Right cardiac atrium (tissue), 5 donors: Measurements from ENCODE around the gene VPS35L. TPM values are rescaled to one million over a fixed set of nuclear protein-coding genes. Genes with fewer than 3 reads are reported as not detected.

Source experiments
- ATAC-seq, 2 donors: fragments of 200-7000 bp; cut with Tn5 transposase; one replicate each; pipeline versions ENCODE4 v1.8.0 to v1.9.1; 2020; ENCODE audit warnings: moderate library complexity in 2 of 2, mild to moderate bottlenecking in 1 of 2
- DNase-seq, 3 donors: peaks; one replicate each; pipeline ENCODE4 v3.0.0-alpha.2; 2020
- H3K27ac ChIP-seq: one replicate; pipeline ENCODE4 v1.5.1; 2013; ENCODE audit warnings: mild to moderate bottlenecking, low read length, control low read depth, moderate library complexity
- H3K27me3 ChIP-seq: one replicate; pipeline ENCODE4 v1.6.1; 2013; ENCODE audit not compliant: control insufficient read depth, insufficient read depth
- H3K4me1 ChIP-seq: one replicate; pipeline ENCODE4 v1.6.1; 2013; ENCODE audit warnings: low read length; ENCODE audit not compliant: control insufficient read depth, insufficient read depth
- H3K4me3 ChIP-seq: one replicate; pipeline ENCODE4 v1.5.1; 2013; ENCODE audit warnings: low read length, control low read depth
- H3K9me3 ChIP-seq: one replicate; pipeline ENCODE4 v1.6.1; 2013; ENCODE audit warnings: low read length; ENCODE audit not compliant: control insufficient read depth
- WGBS: extraction: QIAGEN DNeasy Blood & Tissue Kit; methylation state at CpG from one replicate; pipeline ENCODE4 v1.1.7; 2013; 5-methylcytosine and 5-hydroxymethylcytosine counted together
- intact Hi-C, 4 donors: fragments of 100-400 bp; cut with DNase I; formaldehyde crosslinking; loops; one replicate each; pipeline versions ENCODE4 v1.11.0 to v1.14.0; 2022 to 2023
- polyA plus RNA-seq: library from polyadenylated mRNA; stranded (reverse); fragments of 200-250 nt; gene quantifications from one replicate; pipeline ENCODE4 v1.2.3, GENCODE V29; 2013
- total RNA-seq, 4 donors: library from RNA; stranded (reverse); fragmentation: NEBNext Ultra II Directional; extraction: Animal tissue kit (Norgen Biotek cat#: 25700); gene quantifications; one replicate each; pipeline ENCODE4 v1.2.1, GENCODE V29; 2021
- donor health status: healthy with polysubstance abuse.
- donor health status: DM: no; HTN: yes; CAD: no.
- donor health status: DM: no; HTN: no; CAD: no.
- donor health status: DM: no; HTN: yes; CAD: no; lungs with severe emphysema.
- donor health status: DM: yes; HTN: yes; CAD: no.

The VPS35L gene
- total and polyA plus RNA-seq, 5 donors: 19.8 to 40.1 (median 33.1) TPM

DNA sequence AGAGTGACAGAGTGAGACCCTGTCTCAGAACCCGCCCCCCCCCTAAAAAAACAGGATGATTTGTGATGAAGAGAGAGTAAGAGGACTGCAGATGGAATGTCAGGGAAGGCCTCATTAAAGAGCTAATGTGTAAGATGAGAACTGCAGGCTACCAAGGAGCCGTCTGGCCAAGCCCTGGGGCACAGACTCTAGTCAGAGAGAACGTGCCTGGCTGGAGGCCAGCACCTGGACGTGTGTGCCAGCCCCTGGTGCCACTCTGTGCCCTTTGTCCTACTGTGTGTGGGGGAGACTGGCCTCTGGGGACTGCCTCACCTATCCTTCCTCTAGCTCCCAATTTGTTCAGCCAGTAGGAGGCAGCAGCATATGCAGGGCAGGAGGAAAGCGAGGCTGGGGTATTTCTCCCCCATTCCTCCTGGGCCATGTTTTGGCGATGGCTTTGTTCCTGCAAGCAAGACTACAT lies 125.4 kb downstream of the VPS35L start:
- Histone ChIP-seq H3K27me3 (no peaks in the 10 kb centered on the region), H3K9me3 (no peaks in the 10 kb centered on the region), H3K4me1 (no peaks in the 10 kb centered on the region), H3K4me3 (no peak overlapping the region), H3K27ac (no peak overlapping the region)
- 79% methylated on average over 6 of the region's 6 CpGs for WGBS
- DNase-seq (no peak), ATAC-seq (peak in 1 of 2 donors; percentile 41)
- intact Hi-C loops: no loop called here

DNA sequence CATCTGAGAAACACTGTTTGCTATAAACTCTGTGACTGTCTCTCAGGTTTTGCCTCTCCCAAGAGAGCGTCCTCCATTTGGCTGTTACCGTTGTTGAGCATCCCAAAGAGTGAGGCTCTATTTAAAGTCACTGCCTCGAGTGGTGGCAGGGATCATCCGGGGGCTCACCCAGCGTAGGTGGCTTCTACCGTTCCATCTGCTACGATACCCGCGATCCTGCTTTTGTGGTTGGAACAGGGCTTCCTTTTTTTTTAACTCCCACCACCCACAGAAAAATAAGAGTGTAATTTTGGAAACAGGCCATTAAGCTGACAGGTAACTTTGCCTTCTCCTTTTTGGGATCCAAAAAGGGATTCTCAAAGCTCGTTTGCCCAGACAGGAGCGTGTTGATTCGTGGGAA lies 126.1 kb downstream of the VPS35L start:
- Histone ChIP-seq H3K27me3 (no peaks in the 10 kb centered on the region), H3K4me3 (no peak overlapping the region), H3K4me1 (no peaks in the 10 kb centered on the region), H3K9me3 (no peaks in the 10 kb centered on the region), H3K27ac (no peak overlapping the region)
- DNase-seq: no peak
- 92% methylated on average over 12 of the region's 12 CpGs for WGBS
- ATAC-seq: no peak
- intact Hi-C loops: no loop called here

DNA sequence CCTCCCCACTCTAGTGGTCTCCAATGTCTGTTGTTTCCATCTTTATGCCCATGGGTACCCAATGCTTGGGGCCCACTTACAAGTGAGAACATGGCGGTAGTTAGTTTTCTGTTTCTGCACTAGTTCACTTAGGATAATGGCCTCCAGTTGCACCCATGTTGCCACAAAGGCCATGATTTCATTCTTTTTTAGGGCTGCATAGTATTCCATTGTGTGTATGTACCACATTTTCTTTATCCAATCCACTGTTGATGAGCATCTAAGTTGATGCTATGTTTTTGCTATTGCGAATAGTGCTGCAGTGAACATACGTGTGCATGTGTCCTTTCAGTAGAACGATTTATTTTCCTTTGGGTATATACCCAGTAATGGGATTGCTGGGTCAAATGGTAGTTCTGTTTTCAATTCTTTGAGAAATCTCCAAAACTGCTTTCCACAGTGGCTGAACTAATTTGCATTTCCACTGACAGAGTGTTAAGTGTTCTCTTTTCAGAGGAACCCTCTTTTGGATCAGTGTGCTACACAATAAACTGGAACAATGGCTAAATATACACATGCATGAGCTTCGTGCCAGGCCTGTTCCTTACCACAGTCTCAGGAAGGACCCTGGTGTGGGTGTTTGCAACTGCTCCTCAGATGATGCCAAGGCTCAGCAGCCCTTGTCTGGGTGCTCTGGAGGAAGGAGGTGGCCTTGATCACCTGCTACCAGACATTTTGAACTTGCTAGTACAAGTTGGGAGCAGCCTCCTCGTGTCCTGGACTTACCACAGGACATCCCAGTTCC lies 128.1 kb downstream of the VPS35L start:
- Histone ChIP-seq H3K9me3 (no peaks in the 10 kb centered on the region), H3K4me3 (no peak overlapping the region), H3K27ac (no peak overlapping the region), H3K4me1 (no peaks in the 10 kb centered on the region), H3K27me3 (no peaks in the 10 kb centered on the region)
- WGBS: 95% methylated on average over 6 of the region's 6 CpGs
- DNase-seq (no peak), ATAC-seq (no peak)
- intact Hi-C loops: no loop called here

DNA sequence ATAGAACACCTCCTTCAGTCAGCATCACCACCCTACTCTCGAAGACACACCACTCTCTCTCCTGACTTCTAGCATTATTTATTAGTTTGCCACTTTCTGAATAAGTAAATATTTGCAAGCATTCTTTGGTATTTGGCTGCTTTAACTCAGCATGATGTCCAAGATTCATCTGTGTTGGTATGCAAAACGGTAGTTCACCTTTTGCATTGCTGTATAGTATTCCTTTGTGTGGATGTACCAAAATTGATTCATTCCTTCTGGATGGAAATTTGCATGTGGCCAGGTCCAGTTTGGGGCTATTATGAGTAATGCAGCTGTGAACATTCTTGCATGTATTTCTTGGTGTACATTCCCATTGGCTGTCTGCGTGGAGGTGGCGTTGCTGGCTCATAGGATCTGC lies 129.7 kb downstream of the VPS35L start:
- ATAC-seq (no peak), DNase-seq (no peak)
- 98% methylated on average over 4 of the region's 4 CpGs for WGBS
- intact Hi-C loops: no loop called here
- peaks cover 1% of the 10 kb centered on the region for H3K4me1 ChIP-seq
- no peak overlapping the region for H3K4me3 ChIP-seq
- H3K27me3 ChIP-seq: no peaks in the 10 kb centered on the region
- H3K9me3 ChIP-seq: no peaks in the 10 kb centered on the region
- no peak overlapping the region for H3K27ac ChIP-seq

- H3K4me3 ChIP-seq: no peak overlapping the region
- intact Hi-C loops: no loop called here
- WGBS: 84% methylated on average over 7 of the region's 7 CpGs
- H3K4me1 ChIP-seq: peaks cover 4% of the 10 kb centered on the region
- no peaks in the 10 kb centered on the region for H3K9me3 ChIP-seq
- DNase-seq (no peak), ATAC-seq (no peak)
- no peak overlapping the region for H3K27ac ChIP-seq
- H3K27me3 ChIP-seq: no peaks in the 10 kb centered on the region
Measured at GRCh38 chr16:19687279-19687678, 131.8 kb downstream of the VPS35L start.

DNA sequence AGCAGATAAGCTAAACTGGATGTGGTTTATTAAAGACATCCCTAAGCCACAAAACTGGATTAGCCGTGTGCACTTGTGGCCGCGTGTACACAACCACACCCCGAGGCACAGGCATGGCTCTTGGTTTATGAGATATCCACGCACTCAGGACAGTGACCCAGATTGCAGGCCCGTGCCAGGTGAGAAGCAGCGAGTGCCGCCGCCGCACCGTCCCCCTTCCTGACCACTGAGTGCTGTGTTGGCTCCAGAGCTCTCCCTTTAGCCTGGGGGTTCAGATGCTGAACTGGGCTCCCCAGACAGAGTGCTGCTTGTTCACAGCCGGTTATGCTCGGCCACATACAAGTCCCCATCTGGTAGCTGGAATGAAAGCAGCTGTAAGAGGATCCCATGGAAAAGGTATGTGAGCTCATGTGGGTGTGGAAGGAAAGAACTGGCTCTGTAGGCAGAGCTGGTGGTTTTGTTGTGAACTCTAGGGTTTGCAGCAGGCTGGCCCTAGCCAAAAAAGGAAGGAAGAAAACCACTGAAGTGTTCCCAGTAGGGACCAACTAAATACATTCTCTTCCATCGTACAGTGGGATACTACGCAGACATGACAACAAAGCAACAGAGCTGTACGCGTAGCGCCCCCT lies 133.0 kb downstream of the VPS35L start:
- intact Hi-C loops: no loop called here
- no peak for DNase-seq
- Histone ChIP-seq H3K9me3 (no peaks in the 10 kb centered on the region), H3K4me1 (peaks cover 4% of the 10 kb centered on the region), H3K27ac (no peak overlapping the region), H3K4me3 (no peak overlapping the region), H3K27me3 (no peaks in the 10 kb centered on the region)
- 93% methylated on average over 18 of the region's 18 CpGs for WGBS
- ATAC-seq: no peak

GRCh38 chr16:19689342-19689741 lies 133.8 kb downstream of the VPS35L start:
- intact Hi-C loops: no loop called here

GRCh38 chr16:19690196-19690595 lies 134.7 kb downstream of the VPS35L start:
- intact Hi-C loops: loop anchor here in 1 of 4 donors (10.0 kb wide), 1 partner anchor 45 kb away; no protein-coding TSS in a partner anchor
- Histone ChIP-seq H3K4me1 (peaks cover 4% of the 10 kb centered on the region), H3K27me3 (no peaks in the 10 kb centered on the region), H3K27ac (no peak overlapping the region), H3K4me3 (no peak overlapping the region), H3K9me3 (no peaks in the 10 kb centered on the region)
- ATAC-seq (peak; percentile 54 to 70), DNase-seq (peak in 1 of 3 donors; percentile 64)
- 60% methylated on average over 4 of the region's 4 CpGs for WGBS

More at GRCh38 chr16:19689342-19689741, 133.8 kb downstream of the VPS35L start:
- H3K9me3 ChIP-seq: no peaks in the 10 kb centered on the region
- DNase-seq: no peak
- H3K4me3 ChIP-seq: no peak overlapping the region
- no peak overlapping the region for H3K27ac ChIP-seq
- peaks cover 4% of the 10 kb centered on the region for H3K4me1 ChIP-seq
- ATAC-seq: no peak
- WGBS: 97% methylated on average over 5 of the region's 5 CpGs
- H3K27me3 ChIP-seq: no peaks in the 10 kb centered on the region

GRCh38 chr16:19691161-19691711 lies 135.7 kb downstream of the VPS35L start:
- peak; percentile 10 to 52 for ATAC-seq
- 60% methylated on average over 14 of the region's 14 CpGs for WGBS
- peak in 1 of 3 donors; percentile 67 for DNase-seq
- intact Hi-C loops: loop anchor here in 1 of 4 donors (10.0 kb wide), 1 partner anchor 46 kb away; no protein-coding TSS in a partner anchor
- H3K9me3 ChIP-seq: no peaks in the 10 kb centered on the region
- H3K27ac ChIP-seq: peak overlapping the region; percentile 7
- peaks cover 9% of the 10 kb centered on the region for H3K4me1 ChIP-seq
- no peaks in the 10 kb centered on the region for H3K27me3 ChIP-seq
- H3K4me3 ChIP-seq: no peak overlapping the region

GRCh38 chr16:19694989-19695388 lies 139.5 kb downstream of the VPS35L start:
- intact Hi-C loops: loop anchor here in 1 of 4 donors (10.0 kb wide), 1 partner anchor 50 kb away; no protein-coding TSS in a partner anchor
- no peak for ATAC-seq
- H3K27me3 ChIP-seq: no peaks in the 10 kb centered on the region
- H3K4me1 ChIP-seq: peaks cover 22% of the 10 kb centered on the region
- WGBS: 89% methylated on average over 8 of the region's 8 CpGs
- H3K4me3 ChIP-seq: no peak overlapping the region
- H3K9me3 ChIP-seq: no peaks in the 10 kb centered on the region
- no peak for DNase-seq
- H3K27ac ChIP-seq: no peak overlapping the region

DNA sequence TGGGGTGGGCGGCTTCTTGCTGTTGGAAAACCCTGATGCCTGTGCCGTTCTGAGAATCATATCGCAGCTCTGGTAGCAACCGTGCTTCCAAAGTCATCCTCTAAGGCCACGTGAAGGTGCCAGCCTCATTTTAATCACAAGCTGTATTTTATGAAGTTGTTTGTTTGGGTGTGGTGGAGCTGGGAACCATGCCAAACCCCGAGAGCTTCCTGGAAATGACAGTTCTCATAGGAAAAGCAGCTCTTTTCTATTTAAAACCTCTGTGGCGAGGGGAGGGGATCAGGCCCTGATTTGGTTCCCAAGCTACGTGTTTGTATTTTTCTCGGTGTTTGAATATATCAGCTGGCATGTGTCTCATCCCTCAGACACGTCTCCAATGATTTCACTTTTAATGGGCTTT lies 140.8 kb downstream of the VPS35L start:
- WGBS: 3% methylated on average over 10 of the region's 10 CpGs
- Histone ChIP-seq H3K4me1 (peaks cover 18% of the 10 kb centered on the region), H3K27me3 (no peaks in the 10 kb centered on the region), H3K9me3 (no peaks in the 10 kb centered on the region), H3K27ac (peak overlapping the region; percentile 98), H3K4me3 (no peak overlapping the region)
- ATAC-seq: peak; percentile 66 to 73
- intact Hi-C loops: loop anchor here in 1 of 4 donors (10.0 kb wide), 1 partner anchor 52 kb away; no protein-coding TSS in a partner anchor
- peak; percentile 83 to 90 (median 84) for DNase-seq
